ENCODE results near the gene ACO2.
A peak's percentile ranks its signal among the peaks of the same experiment; 100 is the strongest.
"Not testable (repeated sequence)": the region's sequence is repeated elsewhere in the genome, so short reads cannot be mapped to it uniquely, and the experiment has no call there.

The ACO2 gene

DNA sequence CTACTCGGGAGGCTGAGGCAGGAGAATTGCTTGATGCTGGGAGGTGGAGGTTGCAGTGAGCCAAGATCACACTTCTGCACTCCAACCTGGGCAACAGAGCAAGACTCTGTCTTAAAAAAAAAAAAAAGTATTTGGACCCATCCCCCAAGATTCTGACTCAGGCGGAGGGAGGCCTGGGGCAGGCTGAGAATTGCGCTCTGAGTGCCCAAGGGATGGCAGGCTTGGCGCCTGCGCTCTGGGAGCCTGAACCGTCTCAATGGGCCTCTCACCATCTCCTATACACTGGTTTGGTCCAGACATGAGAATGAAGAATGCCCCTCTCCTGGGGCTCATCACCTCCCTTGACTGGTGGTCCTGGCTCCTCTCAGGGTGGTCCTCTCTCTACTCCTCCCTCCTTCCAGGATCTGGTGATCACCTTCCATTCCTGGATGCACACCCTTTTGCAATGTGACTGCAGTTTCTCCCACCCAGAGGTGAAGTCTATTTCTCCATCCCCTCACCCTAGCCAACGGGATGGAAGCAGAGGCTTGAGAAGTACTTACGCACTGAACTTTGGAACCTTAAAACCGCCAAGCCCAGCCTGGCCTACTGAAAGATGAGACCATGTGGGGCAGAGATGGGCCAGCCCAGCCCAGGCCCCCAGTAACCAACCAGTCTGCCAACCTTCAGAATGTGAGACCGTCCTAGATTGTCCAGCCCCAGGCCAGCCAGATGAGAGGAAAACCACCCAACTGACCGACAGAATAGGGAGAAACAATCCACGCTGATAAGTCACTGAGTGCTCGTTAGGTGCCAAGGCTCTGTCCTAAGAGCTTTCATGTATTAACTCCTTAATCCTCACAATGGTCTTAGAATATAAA is 70.5 kb downstream of the ACO2 start:
- no peak for DNase-seq (ENCODE audit: low read depth in 2 of 2, low spot score in 1 of 2)

DNA sequence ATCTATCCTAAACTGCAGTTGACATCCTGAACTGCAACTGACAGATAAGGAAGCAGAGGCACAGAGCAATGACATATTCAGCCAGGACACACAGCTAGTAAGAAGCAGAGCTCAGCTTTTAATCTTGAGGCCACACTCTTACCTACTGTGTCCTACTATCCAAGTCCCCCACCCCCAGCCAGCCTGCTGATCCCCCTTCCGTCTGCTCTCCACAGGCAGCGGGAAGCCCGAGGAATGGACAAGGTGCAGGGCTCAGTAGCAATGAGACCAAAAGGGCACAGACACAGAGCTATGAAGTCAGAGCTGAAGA is 71.0 kb downstream of the ACO2 start:
- no peak for DNase-seq (ENCODE audit: low read depth in 2 of 2, low spot score in 1 of 2)

DNA sequence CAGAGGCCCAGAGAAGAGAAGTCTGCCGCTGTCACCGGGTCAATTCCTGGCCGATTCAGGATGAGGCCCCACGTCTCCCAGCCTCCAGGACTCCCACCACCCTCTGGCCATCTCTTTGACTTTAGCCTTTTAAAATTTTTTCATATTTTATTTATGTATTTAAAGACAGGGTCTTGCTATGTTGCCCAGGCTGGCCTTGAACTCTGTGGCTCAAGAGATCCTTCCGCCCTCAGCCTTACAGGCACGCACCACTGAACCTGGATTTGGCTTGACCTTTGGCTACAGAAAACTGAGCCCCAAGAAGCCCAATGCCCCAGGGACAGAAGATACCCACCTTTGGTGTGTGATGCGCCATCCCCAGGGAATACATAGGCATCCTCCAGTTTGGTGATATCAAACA is 71.4 kb downstream of the ACO2 start:
- DNase-seq (ENCODE audit: low read depth in 2 of 2, low spot score in 1 of 2): no peak

DNA sequence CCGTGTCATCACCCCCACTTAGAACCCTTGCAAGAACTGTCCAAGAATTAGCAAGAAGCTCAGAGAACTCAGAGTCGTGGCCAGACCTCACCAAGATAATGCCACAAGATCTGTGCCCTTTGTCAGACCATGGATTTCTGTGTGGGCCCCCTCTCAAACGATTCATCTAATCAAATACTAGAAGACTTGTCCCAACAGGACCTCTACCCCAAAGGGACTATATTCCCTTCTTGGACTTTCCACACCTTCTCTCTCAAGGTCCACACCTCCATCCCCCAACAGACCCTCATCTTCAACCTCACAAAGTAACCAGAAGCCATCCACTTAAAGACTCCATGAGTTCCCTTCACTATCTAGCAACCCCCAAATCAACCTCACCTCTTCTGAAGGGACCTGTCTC is 72.6 kb downstream of the ACO2 start:
- no peak for DNase-seq (ENCODE audit: low read depth in 2 of 2, low spot score in 1 of 2)

DNA sequence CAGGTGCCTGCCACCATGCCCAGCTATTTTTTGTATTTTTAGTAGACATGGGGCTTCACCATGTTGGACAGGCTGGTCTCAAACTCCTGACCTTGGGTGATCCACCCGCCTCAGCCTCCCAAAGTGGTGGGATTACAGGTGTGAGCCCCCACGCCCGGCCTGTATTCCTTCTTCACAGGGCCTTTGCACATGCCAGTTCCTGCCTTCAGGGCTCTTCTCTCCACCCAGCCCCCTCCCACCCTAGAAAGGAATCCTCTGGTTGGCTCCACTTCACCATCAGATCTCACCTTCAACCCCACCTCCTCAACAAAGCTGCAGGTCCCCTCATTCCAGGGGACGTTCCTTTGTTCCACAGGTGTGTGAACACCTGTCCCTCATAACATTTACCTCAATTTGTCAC is 73.3 kb downstream of the ACO2 start:
- no peak for DNase-seq (ENCODE audit: low read depth in 2 of 2, low spot score in 1 of 2)

DNA sequence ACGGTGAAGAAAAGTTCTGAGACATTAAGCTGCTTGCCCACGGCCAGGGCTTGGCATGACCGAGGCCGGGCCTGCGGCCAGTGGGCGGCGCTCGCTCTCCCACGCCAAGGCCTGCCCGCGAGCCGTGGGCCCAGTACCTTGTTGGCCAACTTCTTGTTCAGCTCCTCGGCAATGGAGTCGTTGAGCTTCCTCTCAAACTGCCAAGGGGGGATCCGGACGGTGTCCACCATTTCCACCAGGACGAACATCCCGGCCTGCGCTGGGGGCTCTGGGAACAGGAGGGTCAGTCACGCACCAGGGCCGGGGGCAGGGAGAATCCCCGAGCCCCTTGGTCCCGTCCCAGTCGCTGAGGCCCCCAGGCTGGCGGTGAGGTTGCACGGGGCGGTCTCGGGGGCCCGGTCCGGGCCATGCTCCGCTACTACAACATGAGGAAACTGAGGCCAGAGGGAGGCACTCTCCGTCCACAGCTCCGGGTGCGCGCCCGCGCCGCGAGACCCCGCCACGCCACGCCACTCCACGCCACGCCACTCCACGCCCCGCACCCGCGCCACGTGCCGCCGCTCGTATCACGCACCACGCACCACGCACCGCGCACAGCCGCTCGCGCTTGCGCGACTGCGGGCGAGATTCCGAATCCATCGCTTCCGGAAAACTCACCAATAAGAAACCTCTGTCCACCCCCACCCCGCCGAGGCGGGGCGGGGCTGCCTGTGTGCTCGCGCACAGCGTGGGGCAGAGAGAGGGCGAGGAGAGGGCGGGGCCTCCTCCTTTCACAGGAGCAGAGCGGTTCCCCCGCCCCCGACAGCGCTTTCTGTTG is 75.1 kb downstream of the ACO2 start, which contains the start of gene POLR3H:
TSS of gene POLR3H (minus strand) at position 617 of the 817 bp plus-strand sequence. CDS start at position 248, 369 bp downstream.
- DNase-seq (ENCODE audit: low read depth in 2 of 2, low spot score in 1 of 2): peak; percentile 90 to 93

DNA sequence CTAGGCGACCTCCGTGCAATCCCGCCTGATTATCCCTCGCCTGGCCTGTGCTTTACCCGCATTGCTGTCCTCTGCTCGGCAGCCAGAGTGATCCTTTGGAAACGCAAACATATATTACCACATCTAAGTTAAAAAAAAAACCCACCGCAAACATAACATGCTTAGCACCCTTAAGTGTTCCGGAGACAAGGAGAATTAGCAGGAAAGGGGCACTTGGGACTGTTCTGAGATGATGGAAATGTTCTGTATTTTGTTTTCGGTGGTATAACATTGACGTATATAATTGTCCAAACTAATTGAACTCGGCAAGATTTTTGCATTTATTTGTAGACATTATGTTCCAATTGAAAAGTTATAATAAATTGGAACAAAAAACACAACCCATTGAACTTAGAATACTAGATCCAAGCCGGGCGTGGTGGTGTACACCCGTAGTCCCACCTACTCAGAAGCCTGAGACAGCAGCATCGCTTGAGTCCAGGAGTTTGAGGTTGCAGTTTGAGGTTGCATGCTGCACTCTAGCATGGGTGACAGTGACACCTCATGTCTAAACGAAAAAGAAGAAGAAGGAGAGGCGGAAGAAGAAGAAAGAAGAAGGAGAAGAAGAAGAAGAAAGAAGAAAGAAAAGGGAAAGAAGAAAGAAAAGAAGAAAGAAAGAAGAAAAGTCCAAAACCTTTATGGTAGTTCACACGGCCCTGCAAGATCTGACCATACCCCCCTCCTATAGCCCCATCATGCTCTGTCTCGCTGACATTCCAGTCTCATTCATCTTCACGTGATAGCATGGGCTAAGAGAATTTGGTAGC is 76.0 kb downstream of the ACO2 start:
- DNase-seq (ENCODE audit: low read depth in 2 of 2, low spot score in 1 of 2): no peak

DNA sequence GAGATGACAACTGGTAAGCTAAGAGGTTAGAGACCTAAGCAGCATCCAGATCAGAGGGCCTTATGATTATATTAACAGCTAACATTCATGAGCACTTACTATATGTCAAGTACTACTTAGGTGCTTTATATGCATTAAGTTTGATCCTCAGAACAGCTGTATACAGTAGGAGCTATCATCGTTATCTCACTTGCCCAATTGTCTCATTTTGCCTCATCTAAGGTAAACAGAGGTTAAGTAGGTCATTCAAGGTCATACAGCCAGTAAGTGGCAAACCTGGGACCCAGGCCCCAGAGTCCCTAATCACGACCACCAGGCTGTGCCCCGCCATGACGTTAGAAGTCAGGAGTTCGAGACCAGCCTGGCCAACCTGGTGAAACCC is 79.9 kb downstream of the ACO2 start:
- no peak for DNase-seq (ENCODE audit: low read depth in 2 of 2, low spot score in 1 of 2)

DNA sequence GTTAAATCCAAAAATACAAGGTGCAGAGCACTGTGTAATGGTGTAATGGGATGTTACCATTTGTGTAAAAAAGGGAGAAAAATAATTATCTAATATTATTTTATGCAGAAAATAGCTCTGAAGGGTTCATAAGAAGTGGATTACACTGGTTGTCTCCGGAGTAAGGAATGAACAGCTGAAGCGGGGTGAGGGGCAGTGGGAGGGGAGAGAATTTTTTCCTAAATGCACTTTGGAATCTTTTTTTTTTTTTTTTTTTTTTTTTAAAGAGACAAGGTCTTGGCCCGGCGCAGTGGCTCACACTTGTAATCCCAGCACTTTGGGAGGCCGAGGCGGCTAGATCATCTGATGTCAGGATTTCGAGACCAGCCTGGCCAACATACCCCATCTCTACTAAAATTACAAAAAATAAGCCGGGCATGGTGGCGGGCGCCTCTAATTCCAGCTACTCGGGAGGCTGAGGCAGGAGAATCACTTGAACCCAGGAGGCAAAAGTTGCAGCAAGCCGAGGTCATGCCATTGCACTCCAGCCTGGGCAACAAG is 82.1 kb downstream of the ACO2 start:
- DNase-seq (ENCODE audit: low read depth in 2 of 2, low spot score in 1 of 2): no peak

DNA sequence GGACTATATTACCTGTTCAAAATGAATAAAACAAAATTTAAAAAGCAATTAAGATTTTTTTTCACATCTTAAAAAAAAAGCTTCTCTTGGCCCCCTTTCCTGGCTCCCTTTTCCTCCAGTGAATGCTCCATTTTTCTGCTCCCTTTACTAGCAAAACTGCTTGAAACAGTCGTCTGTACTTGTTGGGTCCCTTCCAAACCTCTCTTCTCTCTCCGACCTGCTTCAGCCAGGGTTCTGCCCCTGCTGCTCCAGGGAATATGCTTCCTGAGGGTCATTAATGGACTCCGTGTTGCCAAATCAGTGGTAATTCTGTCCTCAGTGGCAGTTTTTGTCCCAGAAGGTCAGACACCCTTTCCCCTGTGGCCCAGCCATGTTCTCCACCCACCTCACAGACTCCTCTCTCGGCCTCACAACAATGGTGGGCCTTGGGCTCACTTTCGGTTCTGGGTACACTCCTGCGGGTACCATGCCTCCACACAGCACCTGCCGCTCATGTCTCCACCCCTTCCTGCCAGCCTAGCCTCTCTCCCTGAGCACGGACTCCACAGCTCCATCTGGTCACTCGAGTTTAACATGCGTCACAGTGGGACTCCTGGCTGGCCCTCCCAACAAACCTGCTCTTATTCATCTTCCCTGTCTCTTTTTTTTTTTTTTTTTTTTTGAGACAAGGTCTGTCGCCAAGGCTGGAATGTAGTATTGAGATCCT is 83.1 kb downstream of the ACO2 start:
- DNase-seq (ENCODE audit: low read depth in 2 of 2, low spot score in 1 of 2): no peak

DNA sequence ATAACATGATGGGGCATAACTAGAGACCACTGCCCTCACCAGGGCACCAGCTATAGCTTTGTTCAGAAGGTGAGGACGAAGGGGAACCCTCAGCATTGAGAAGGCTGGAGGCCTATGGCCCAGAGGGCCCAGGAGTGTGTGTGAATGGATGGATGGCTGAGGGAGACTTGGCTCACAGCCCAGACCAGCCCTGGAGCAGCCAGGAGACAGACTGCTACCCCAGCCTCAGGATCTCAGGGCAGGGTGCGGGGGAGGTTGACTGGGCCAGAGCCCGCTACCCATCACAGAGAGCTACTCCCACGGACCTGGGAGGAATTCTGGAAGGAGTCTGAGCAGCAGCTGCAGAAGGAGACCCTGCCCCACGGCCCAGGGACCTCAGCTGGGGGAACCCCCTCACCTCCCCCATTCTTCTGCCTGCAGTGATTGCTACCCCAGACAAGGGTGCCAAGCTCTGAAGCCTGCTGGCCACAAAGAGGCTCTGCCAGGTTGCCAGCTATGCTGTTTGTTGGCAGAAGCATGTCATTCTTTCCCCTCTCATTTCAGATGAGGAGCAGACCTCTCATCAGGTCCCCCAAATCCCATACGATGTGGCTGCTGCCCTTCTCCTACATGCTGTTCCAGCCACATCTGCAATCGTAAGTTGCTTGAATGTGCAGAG is 86.5 kb downstream of the ACO2 start:
- DNase-seq (ENCODE audit: low read depth in 2 of 2, low spot score in 1 of 2): no peak

DNA sequence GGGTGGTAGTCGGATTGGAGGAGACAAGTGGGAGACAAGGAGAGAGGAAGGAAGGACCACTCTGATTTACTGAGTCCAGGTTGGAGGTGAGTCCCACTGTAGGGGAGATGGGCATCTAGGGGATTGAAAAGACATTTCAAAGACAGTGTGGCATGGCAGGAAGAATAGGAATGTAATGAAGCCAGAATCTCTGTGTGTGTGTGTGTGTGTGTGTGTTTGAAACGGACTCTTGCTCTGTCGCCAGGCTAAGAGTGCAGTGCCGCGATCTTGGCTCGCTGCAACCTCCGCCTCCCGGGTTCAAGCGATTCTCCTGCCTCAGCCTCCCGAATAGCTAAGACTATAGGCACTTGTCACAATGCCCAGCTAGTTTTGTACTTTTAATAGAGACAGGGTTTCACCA is 87.6 kb downstream of the ACO2 start:
- no peak for DNase-seq (ENCODE audit: low read depth in 2 of 2, low spot score in 1 of 2)

DNA sequence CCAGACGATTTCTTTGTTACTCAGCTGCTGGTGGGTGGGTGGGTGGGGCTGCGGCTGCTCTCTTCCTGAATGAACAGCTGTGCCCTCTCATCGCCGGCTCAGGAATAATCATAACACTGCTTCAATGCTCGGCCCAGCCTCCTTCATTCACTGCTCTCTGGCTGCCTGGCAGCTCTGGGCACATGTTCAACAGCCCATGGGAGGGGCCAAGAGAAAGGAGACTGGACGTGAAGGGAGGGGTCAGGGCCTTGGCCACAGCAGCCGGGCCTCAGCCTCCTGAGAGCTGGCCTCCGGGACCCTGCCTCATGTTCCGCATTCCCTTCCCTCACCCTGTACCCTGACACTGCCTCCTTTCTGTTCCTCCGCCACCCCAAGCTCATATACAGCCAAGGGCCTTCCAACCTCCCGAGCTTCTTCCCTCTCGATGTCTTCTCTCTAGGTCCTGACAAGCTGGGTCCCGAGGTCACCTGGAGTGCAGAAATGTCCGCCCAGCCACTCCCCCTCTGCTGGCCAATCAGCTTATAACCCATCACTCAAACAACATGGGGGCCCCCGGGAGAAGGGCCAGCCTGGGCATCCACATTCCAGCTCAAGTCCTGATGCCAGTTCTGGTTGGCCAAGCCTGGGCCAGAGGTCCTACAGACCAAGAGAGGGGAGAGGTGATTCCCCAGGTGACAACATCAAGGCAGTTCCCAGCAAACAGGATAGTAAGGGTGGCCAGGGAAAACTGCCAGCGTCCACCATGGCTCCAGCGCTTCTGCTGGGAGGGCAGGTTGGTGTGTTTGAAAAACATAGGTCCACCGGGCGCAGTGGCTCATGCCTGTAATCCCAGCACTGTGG is 88.7 kb downstream of the ACO2 start:
- no peak for DNase-seq (ENCODE audit: low read depth in 2 of 2, low spot score in 1 of 2)

DNA sequence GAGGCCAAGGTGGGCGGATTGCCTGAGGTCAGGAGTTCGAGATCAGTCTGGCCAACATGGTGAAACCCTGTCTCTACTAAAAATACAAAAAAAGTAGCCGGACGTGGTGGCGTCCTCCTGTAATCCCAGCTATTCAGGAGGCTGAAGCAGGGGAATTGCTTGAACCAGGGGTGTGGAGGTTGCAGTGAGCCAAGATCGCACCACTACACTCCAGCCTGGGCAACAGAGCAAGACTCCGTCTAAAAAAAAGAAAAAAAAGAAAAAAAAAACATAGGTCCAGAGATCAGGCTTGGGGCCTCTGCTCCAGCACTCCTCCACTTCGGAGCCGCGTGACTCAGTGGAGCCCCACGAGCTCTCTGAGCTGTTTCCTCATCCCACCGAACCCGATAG is 89.3 kb downstream of the ACO2 start:
- not testable (repeated sequence) for DNase-seq (ENCODE audit: low read depth in 2 of 2, low spot score in 1 of 2)

DNA sequence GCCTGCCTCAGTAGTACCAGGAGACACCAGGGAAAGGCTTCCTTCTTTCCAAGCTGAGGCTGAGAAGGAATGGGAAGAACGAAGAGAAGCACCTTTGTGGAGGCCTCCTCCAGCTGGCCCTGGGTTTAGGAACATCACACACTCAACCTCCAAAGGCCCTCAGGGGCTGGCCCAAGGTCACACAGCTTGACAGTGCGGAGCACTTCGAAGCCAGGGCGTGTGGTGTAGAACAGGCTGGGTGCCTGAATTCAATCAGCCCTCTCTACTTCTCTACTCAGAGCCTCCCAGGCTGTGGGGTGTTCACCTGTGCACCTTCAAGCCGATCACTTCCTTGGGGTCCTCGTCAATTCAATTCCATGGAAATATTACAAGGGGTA is 91.2 kb downstream of the ACO2 start:
- no peak for DNase-seq (ENCODE audit: low read depth in 2 of 2, low spot score in 1 of 2)

DNA sequence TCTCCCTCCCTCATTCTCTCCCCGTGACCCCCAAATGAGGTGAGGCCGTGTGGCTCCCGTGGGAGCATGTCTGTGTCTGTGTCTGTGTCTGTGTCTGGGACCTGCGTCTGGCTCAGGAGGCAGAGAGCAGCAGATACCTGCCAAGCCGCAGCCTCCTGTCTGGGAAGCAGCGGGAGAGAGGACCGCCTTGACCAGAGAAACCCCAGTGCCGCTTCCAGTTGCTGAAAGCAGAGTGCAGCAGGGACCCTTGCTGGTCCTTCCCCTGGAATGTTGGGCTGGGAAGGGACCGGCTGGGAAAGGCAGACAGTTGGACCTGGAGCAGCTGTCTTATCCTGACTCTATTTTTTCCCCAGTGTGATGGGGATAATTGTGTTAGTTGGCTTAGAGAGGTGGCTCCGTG is 92.4 kb downstream of the ACO2 start:
- no peak for DNase-seq (ENCODE audit: low read depth in 2 of 2, low spot score in 1 of 2)

DNA sequence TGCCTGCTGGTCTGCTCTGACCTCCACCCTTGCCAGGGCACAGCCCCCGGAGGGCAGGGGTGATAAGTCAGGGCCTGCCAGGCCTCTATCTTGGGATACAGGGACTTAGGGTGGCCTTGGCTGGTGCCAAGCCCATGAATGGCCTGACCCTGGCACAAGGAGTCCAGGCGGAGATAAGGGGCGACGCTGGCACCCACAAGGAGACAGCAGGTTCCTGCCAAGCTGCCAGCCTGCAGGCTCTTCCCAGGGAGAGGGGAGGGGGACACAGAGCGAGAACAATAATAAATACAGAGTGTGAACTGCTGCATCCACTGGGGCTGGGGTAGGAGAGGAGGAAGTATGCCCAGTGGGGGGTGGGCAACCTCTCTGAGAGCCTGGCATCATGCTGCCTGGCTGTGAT is 92.9 kb downstream of the ACO2 start:
- DNase-seq (ENCODE audit: low read depth in 2 of 2, low spot score in 1 of 2): no peak

DNA sequence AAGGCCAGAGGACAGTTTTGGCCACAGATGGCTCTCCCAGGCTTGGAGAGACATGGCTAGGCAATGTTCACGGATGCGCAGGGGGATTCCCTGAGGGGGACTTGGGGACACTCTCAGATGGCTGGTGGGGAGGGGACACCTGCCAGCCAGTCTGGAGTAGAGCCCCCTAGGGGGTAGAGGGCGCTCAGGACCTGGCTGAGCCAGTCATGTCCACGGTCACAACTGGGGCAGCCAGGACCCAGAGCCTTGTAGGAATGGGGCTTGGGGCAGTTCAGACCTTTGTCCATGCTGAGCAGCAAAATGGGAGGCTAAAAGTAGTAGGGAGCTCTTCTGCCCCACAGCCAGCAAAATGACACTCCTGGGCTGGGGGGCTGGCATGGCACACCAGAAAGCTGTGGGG is 93.5 kb downstream of the ACO2 start:
- no peak for DNase-seq (ENCODE audit: low read depth in 2 of 2, low spot score in 1 of 2)

DNA sequence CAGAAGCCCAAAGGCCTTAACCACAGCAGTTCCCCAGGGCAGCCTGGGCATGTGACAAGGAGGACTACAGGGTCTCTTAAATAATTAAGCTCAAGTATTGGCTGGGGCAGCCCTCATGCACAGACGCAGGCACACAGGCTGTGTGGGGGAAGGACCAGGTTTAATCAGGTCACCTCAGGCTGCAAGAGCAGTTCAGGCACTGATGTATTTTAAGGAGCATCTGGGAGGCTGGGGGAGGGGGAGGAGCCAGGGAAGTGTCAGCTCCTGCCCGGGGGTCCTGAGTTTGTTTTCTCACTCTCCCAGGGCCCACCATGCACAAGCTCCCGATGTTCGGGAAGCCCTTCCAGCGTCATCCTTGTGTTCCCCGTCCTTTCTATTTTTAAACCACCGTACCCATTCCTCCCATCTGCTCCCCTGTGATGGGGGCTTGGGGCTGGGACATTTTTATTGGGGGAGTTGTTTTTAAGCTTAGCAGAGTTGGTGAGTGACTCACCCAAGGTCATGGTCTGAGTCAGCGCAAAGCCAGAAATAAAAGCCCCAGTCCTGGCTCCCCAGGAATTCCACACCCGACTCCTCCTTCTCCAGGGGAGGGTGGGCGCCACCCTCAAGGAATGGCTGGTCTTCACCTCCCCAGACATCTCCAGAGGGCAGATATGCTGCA is 94.3 kb downstream of the ACO2 start:
- no peak for DNase-seq (ENCODE audit: low read depth in 2 of 2, low spot score in 1 of 2)
